SK-N-SH (cell line): ENCODE measurements around the gene MAGI2. TPM values are rescaled to one million over a fixed set of nuclear protein-coding genes. Genes with fewer than 3 reads are reported as not detected.

Experiments used
- CTCF ChIA-PET: fragments of 300-600, 350-600 bp; formaldehyde crosslinking; extraction: SDS; loops from one replicate; lab custom pipeline; 2021; lab: Yijun Ruan, JAX
- POLR2A ChIA-PET: fragments of 350-600 bp; sonication (Branson Sonifier 250); formaldehyde crosslinking; extraction: SDS; loops from one replicate; lab custom pipeline; 2020; ENCODE audit warnings: antibody characterized with exemption, inconsistent platforms; lab: Yijun Ruan, JAX
- DNase-seq: peaks from one replicate; pipeline ENCODE4 v3.0.0; 2012
- H2AFZ ChIP-seq: fragments of 200-600 bp; sonication (generic); 2 replicates; pipeline ENCODE4 v1.8.1; 2016; ENCODE audit warnings: antibody characterized with exemption, mild to moderate bottlenecking, low read depth
- H3F3A ChIP-seq: fragments of 200-600 bp; sonication (generic); replicated peaks from 2 replicates; pipeline ENCODE3; 2016; ENCODE audit warnings: antibody characterized with exemption, mild to moderate bottlenecking; ENCODE audit not compliant: insufficient read depth
- H3K27ac ChIP-seq, 2 experiments: fragments of 200-500 bp in 1 of 2; fragments of 200-600 bp in 1 of 2; sonication (Bioruptor generic) in 1 of 2; sonication (generic), shearing (Covaris generic) in 1 of 2; 2 replicates each; pipeline versions ENCODE4 v1.5.1 to v1.6.1; 2014 to 2016; ENCODE audit warnings: low read depth in 2 of 2, inconsistent platforms in 1 of 2, low read length in 1 of 2, mild to moderate bottlenecking in 1 of 2, mixed read lengths in 1 of 2
- H3K27me3 ChIP-seq: fragments of 200-600 bp; sonication (generic), shearing (Covaris generic); 2 replicates; pipeline ENCODE4 v1.6.1; 2016; ENCODE audit warnings: mixed run types; ENCODE audit not compliant: insufficient read depth
- H3K36me3 ChIP-seq, 2 experiments: fragments of 200-500 bp in 1 of 2; fragments of 200-600 bp in 1 of 2; sonication (Bioruptor generic) in 1 of 2; sonication (generic) in 1 of 2; replicated peaks in 1 of 2; 2 replicates each; pipeline versions ENCODE3 to v1.5.1; 2014 to 2016; ENCODE audit warnings: low read length in 1 of 2, mild to moderate bottlenecking in 1 of 2; ENCODE audit not compliant: insufficient read depth in 2 of 2, control insufficient read depth in 1 of 2
- H3K4me1 ChIP-seq, 2 experiments: fragments of 200-500 bp in 1 of 2; fragments of 200-600 bp in 1 of 2; sonication (Bioruptor generic) in 1 of 2; sonication (generic), shearing (Covaris generic) in 1 of 2; 2 replicates each; pipeline versions ENCODE4 v1.5.1 to v1.6.1; 2014 to 2016; ENCODE audit warnings: low read depth in 1 of 2, low read length in 1 of 2, mixed run types in 1 of 2; ENCODE audit not compliant: insufficient read depth in 2 of 2, control insufficient read depth in 1 of 2
- H3K4me2 ChIP-seq: fragments of 200-600 bp; sonication (generic), shearing (Covaris generic); 2 replicates; pipeline ENCODE4 v1.6.1; 2017; ENCODE audit warnings: mixed run types
- H3K4me3 ChIP-seq, 2 experiments: fragments of 200-500 bp in 1 of 2; fragments of 200-600 bp in 1 of 2; sonication (Bioruptor generic) in 1 of 2; sonication (generic), shearing (Covaris generic) in 1 of 2; 2 replicates each; pipeline versions ENCODE4 v1.5.1 to v1.8.1; 2014 to 2016; ENCODE audit warnings: low read depth in 2 of 2, inconsistent platforms in 1 of 2, low read length in 1 of 2, mild to moderate bottlenecking in 1 of 2, mixed read lengths in 1 of 2, moderate library complexity in 1 of 2
- H3K79me2 ChIP-seq: fragments of 200-600 bp; sonication (generic); 2 replicates; pipeline ENCODE4 v1.8.1; 2017; ENCODE audit warnings: mild to moderate bottlenecking; ENCODE audit not compliant: insufficient read depth
- H3K9ac ChIP-seq: fragments of 200-600 bp; sonication (generic); 2 replicates; pipeline ENCODE4 v1.6.1; 2017; ENCODE audit warnings: mixed run types
- H3K9me2 ChIP-seq: fragments of 200-600 bp; sonication (generic); 2 replicates; pipeline ENCODE4 v1.6.1; 2017; ENCODE audit warnings: mixed run types
- H3K9me3 ChIP-seq: fragments of 200-600 bp; sonication (generic); 2 replicates; pipeline ENCODE4 v1.6.1; 2017; ENCODE audit warnings: mixed run types, mild to moderate bottlenecking, moderate library complexity
- H4K20me1 ChIP-seq: fragments of 200-600 bp; sonication (generic); 2 replicates; pipeline ENCODE4 v1.6.1; 2017; ENCODE audit warnings: mild to moderate bottlenecking, mixed run types; ENCODE audit not compliant: insufficient read depth
- CTCF ChIP-seq: fragments of 200-600 bp; sonication (generic); IDR thresholded peaks from 2 replicates; pipeline ENCODE4 v1.6.1; 2017; ENCODE audit warnings: antibody characterized with exemption, mild to moderate bottlenecking, moderate library complexity
- EZH2phosphoT487 ChIP-seq: fragments of 200-600 bp; sonication (generic); IDR thresholded peaks from 2 replicates; pipeline ENCODE4 v1.6.1; 2017; ENCODE audit warnings: low read depth, mixed run types, mild to moderate bottlenecking, antibody characterized with exemption, moderate library complexity, borderline replicate concordance
- FOXJ3 ChIP-seq: sonication (generic); formaldehyde crosslinking; IDR thresholded peaks from 2 replicates; pipeline ENCODE4 v1.5.1; 2020; ENCODE audit warnings: mild to moderate bottlenecking, missing genetic modification reagents
- GATA2 ChIP-seq: sonication (generic); formaldehyde crosslinking; IDR thresholded peaks from 2 replicates; pipeline ENCODE4 v1.5.0; 2020; ENCODE audit warnings: mild to moderate bottlenecking, missing genetic modification reagents
- MXI1 ChIP-seq: IDR thresholded peaks from 2 replicates; pipeline ENCODE4 v1.6.1; 2012; ENCODE audit warnings: mild to moderate bottlenecking, low read depth, low read length, improper control_type of control experiment
- NRF1 ChIP-seq: IDR thresholded peaks from 2 replicates; pipeline ENCODE4 v1.6.1; 2012; ENCODE audit warnings: low read depth, mild to moderate bottlenecking, low read length
- POLR2AphosphoS5 ChIP-seq: IDR thresholded peaks from 2 replicates; pipeline ENCODE4 v1.6.1; 2012; ENCODE audit warnings: low read depth, low read length
- REST ChIP-seq: IDR thresholded peaks from 2 replicates; pipeline ENCODE4 v1.6.1; 2012; ENCODE audit warnings: mild to moderate bottlenecking, low read depth, low read length, moderate library complexity
- RFX5 ChIP-seq: IDR thresholded peaks from 2 replicates; pipeline ENCODE4 v1.6.1; 2012; ENCODE audit warnings: mild to moderate bottlenecking, improper control_type of control experiment, low read length
- SMC3 ChIP-seq: IDR thresholded peaks from 2 replicates; pipeline ENCODE4 v1.6.1; 2012; ENCODE audit warnings: low read depth, low read length, improper control_type of control experiment
- USF1 ChIP-seq: IDR thresholded peaks from 2 replicates; pipeline ENCODE4 v1.4.0; 2012; ENCODE audit warnings: low read depth, borderline replicate concordance
- ZBTB33 ChIP-seq: IDR thresholded peaks from 2 replicates; pipeline ENCODE4 v1.4.0; 2012; ENCODE audit warnings: low read depth, borderline replicate concordance
- WGBS: methylation state at CpG from one replicate; pipeline ENCODE4 v1.1.6; 2017; ENCODE audit warnings: low lambda C conversion rate; 5-methylcytosine and 5-hydroxymethylcytosine counted together
- polyA plus RNA-seq, 3 experiments: library from polyadenylated mRNA; depleted of rRNA; stranded (reverse); fragments of >200 nt; gene quantifications; 2 replicates each; pipeline ENCODE4 v1.2.3, GENCODE V29; 2012

Gene MAGI2
- polyA plus RNA-seq, 1 of the 3 experiments (the other 2 are of a cell fraction), result 1.1 TPM

- Histone ChIP-seq H3K4me2 (no peak overlapping the region), H3K36me3 (no peaks in the 10 kb centered on the region), H3K4me3 (no peak overlapping the region), H3F3A (peaks cover 10% of the 10 kb centered on the region), H2AFZ (no peak overlapping the region), H3K4me1 (0 out of 4 replicates have a peak, but pooled peaks cover 0 to 9% of the 10 kb centered on the region in 2 experiments), H3K9me2 (no peaks in the 10 kb centered on the region), H4K20me1 (no peaks in the 10 kb centered on the region), H3K9ac (no peak overlapping the region), H3K27ac (no peak overlapping the region), H3K79me2 (no peaks in the 10 kb centered on the region), H3K9me3 (no peaks in the 10 kb centered on the region), H3K27me3 (no peaks in the 10 kb centered on the region)
- TF ChIP-seq REST (no peak), USF1 (no peak), EZH2phosphoT487 (no peak), FOXJ3 (no peak), ZBTB33 (no peak), SMC3 (no peak), POLR2AphosphoS5 (no peak), MXI1 (no peak), RFX5 (no peak)
- DNase-seq, result no peak
- CTCF ChIA-PET, result no interaction called here
- POLR2A ChIA-PET, result no interaction called here
These were observed 1145.6 kb downstream of the MAGI2 start for GRCh38 chr7:78307892-78308291.

DNA sequence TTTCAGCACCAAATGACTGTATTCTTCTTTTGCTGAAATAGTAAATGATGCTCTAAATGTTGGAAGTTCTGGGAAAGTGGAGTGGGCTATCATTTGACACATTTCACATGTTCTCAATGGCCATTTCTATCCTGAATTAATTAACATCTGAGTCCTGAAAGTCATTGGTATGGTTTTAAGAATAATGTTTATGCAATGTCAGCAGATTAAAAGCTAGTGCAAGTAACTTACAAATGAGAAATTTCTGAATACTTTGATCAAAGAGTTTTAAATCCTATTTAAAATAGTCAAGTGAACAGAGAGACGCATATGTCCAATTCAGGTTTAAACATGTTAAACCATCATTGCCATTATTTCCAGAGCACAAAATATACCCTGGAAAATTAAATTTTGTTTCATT, 1146.8 kb downstream of the MAGI2 start:
- H3K4me1 ChIP-seq, result peaks cover 0 to 12% of the 10 kb centered on the region in 2 experiments; a peak in 2 of 4 replicates
- WGBS, result 87% methylated on average over 1 of the region's 1 CpG
- no peaks in the 10 kb centered on the region for H3K9me3 ChIP-seq
- no peaks in the 10 kb centered on the region for H3K27me3 ChIP-seq
- no peak overlapping the region for H3K9ac ChIP-seq
- no peak overlapping the region for H3K4me2 ChIP-seq
- ChIA-PET POLR2A (no interaction called here), CTCF (no interaction called here)
- H3F3A ChIP-seq, result peaks cover 16% of the 10 kb centered on the region
- H3K4me3 ChIP-seq, result no peak overlapping the region
- H3K79me2 ChIP-seq, result no peaks in the 10 kb centered on the region
- DNase-seq, result no peak
- no peaks in the 10 kb centered on the region for H4K20me1 ChIP-seq
- H3K9me2 ChIP-seq, result no peaks in the 10 kb centered on the region
- no peak overlapping the region for H2AFZ ChIP-seq
- H3K27ac ChIP-seq, result no peak overlapping the region
- H3K36me3 ChIP-seq, result no peaks in the 10 kb centered on the region
- TF ChIP-seq NRF1, result no peak
- no peak for TF ChIP-seq REST
- TF ChIP-seq CTCF, result no peak
- no peak for TF ChIP-seq ZBTB33
- no peak for TF ChIP-seq POLR2AphosphoS5
- no peak for TF ChIP-seq GATA2
